Activated naive CD4-positive, alpha-beta T cell treated with anti-CD3 and anti-CD28 coated beads, Interleukin-2, amount 10 ng/mL, durations not matched to agents 7 days and 5 days (primary cell): ENCODE results near the gene STOM.

Experiments used
- CTCF ChIA-PET: fragments of 350-600 bp; sonication (Branson Sonifier 250); formaldehyde crosslinking; loops from one replicate; lab custom pipeline; 2021; ENCODE audit warnings: antibody characterized with exemption; lab: Charles Lee
- DNase-seq: peaks from one replicate; pipeline ENCODE4 v3.0.0-alpha.2; 2020
- H3K27ac Mint-ChIP-seq: one replicate; pipeline ENCODE4 v1.8.0; 2021; ENCODE audit warnings: mild to moderate bottlenecking, moderate library complexity, mixed read lengths
- H3K27me3 Mint-ChIP-seq: one replicate; pipeline ENCODE4 v1.8.0; 2021; ENCODE audit warnings: mild to moderate bottlenecking, mixed read lengths
- H3K36me3 Mint-ChIP-seq: one replicate; pipeline ENCODE4 v1.8.0; 2021; ENCODE audit warnings: mixed read lengths
- H3K4me1 Mint-ChIP-seq: one replicate; pipeline ENCODE4 v1.8.0; 2021; ENCODE audit warnings: mixed read lengths
- H3K4me3 Mint-ChIP-seq: one replicate; pipeline ENCODE4 v1.8.0; 2021; ENCODE audit warnings: mild to moderate bottlenecking, moderate library complexity, mixed read lengths
- H3K9me3 Mint-ChIP-seq: one replicate; pipeline ENCODE4 v1.8.0; 2021; ENCODE audit warnings: mixed read lengths

The STOM gene

GRCh38 chr9:121305269-121305994 is 64.6 kb downstream of the STOM start:
- H3K27ac Mint-ChIP-seq: no peak overlapping the region
- H3K36me3 Mint-ChIP-seq: no peaks in the 10 kb centered on the region
- H3K27me3 Mint-ChIP-seq: peaks cover 20% of the 10 kb centered on the region
- CTCF ChIA-PET: no interaction called here
- no peak overlapping the region for H3K4me3 Mint-ChIP-seq
- H3K9me3 Mint-ChIP-seq: no peaks in the 10 kb centered on the region
- H3K4me1 Mint-ChIP-seq: peaks cover 2% of the 10 kb centered on the region
- DNase-seq: no peak

- Mint-ChIP-seq H3K27me3 (peaks cover 24% of the 10 kb centered on the region), H3K4me3 (no peak overlapping the region), H3K4me1 (peaks cover 8% of the 10 kb centered on the region), H3K9me3 (no peaks in the 10 kb centered on the region), H3K36me3 (no peaks in the 10 kb centered on the region), H3K27ac (no peak overlapping the region)
- CTCF ChIA-PET: interaction anchor here (1.7 kb wide), 1 partner anchor 26 kb away, joined by 4 read pairs; no protein-coding TSS in a partner anchor
- no peak for DNase-seq
Measured at GRCh38 chr9:121304707-121305106, 65.3 kb downstream of the STOM start.

GRCh38 chr9:121303456-121304451 is 66.3 kb downstream of the STOM start:
- CTCF ChIA-PET: interaction anchor here (1.1 to 1.8 kb wide), 3 partner anchors 15 to 90 kb away, joined by 4 to 7 read pairs (median 4); no protein-coding TSS in a partner anchor
- Mint-ChIP-seq H3K27ac (no peak overlapping the region), H3K4me3 (no peak overlapping the region), H3K9me3 (no peaks in the 10 kb centered on the region), H3K36me3 (no peaks in the 10 kb centered on the region), H3K27me3 (peaks cover 32% of the 10 kb centered on the region), H3K4me1 (peaks cover 13% of the 10 kb centered on the region)
- no peak for DNase-seq

DNA sequence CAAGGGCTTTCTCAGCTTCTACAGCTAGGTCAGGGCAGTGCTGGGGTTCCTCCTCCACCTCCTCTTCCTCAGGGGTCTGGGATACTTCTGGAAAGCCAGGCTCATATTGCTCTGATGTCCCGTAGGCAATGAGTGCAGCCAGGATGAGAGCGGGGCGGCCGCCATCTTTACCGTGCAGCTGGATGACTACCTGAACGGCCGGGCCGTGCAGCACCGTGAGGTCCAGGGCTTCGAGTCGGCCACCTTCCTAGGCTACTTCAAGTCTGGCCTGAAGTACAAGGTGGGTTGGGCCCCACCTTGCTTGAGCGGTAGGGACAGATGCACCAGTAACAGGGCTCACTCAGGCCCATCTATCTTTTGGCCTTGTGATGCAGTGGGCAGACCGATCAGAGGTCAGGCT is 67.3 kb downstream of the STOM start:
- Mint-ChIP-seq H3K4me3 (no peak overlapping the region), H3K9me3 (no peaks in the 10 kb centered on the region), H3K36me3 (no peaks in the 10 kb centered on the region), H3K27me3 (peaks cover 42% of the 10 kb centered on the region), H3K27ac (no peak overlapping the region), H3K4me1 (peaks cover 16% of the 10 kb centered on the region)
- CTCF ChIA-PET: interaction anchor here (1.1 to 1.8 kb wide), 3 partner anchors 16 to 89 kb away, joined by 4 to 7 read pairs (median 4); no protein-coding TSS in a partner anchor
- no peak for DNase-seq

DNA sequence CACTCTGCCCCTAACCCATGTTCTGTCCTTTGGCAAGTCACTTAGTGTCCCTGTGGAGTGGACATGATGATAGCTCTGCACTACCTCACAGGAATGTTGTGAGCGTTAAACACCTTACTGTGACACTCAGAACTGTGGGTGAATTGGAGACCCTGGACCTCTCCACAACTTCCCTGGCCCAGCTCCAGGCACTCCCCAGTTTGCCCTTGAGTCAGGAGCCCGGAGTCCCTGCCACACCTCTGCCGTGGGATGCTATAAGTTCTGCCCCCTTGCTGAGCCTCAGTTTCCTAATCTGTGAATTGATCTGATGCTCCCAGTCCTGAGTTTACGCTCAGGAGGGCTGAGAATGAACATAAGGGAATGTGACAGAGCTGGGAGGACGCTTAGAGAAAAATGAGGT is 67.7 kb downstream of the STOM start:
- no peak for DNase-seq
- peaks cover 43% of the 10 kb centered on the region for H3K27me3 Mint-ChIP-seq
- H3K4me3 Mint-ChIP-seq: no peak overlapping the region
- H3K4me1 Mint-ChIP-seq: peaks cover 16% of the 10 kb centered on the region
- CTCF ChIA-PET: interaction anchor here (1.1 to 1.8 kb wide), 2 partner anchors 17 to 89 kb away, joined by 4 to 7 read pairs; no protein-coding TSS in a partner anchor
- no peak overlapping the region for H3K27ac Mint-ChIP-seq
- no peaks in the 10 kb centered on the region for H3K36me3 Mint-ChIP-seq
- no peaks in the 10 kb centered on the region for H3K9me3 Mint-ChIP-seq

- peak; percentile 20 for DNase-seq
- peaks cover 16% of the 10 kb centered on the region for H3K4me1 Mint-ChIP-seq
- H3K27me3 Mint-ChIP-seq: peaks cover 43% of the 10 kb centered on the region
- H3K4me3 Mint-ChIP-seq: no peak overlapping the region
- CTCF ChIA-PET: interaction anchor here (1.8 kb wide), 1 partner anchor 17 kb away, joined by 7 read pairs; no protein-coding TSS in a partner anchor
- no peaks in the 10 kb centered on the region for H3K9me3 Mint-ChIP-seq
- no peaks in the 10 kb centered on the region for H3K36me3 Mint-ChIP-seq
- no peak overlapping the region for H3K27ac Mint-ChIP-seq
Measured at GRCh38 chr9:121301881-121302286, 68.2 kb downstream of the STOM start.

DNA sequence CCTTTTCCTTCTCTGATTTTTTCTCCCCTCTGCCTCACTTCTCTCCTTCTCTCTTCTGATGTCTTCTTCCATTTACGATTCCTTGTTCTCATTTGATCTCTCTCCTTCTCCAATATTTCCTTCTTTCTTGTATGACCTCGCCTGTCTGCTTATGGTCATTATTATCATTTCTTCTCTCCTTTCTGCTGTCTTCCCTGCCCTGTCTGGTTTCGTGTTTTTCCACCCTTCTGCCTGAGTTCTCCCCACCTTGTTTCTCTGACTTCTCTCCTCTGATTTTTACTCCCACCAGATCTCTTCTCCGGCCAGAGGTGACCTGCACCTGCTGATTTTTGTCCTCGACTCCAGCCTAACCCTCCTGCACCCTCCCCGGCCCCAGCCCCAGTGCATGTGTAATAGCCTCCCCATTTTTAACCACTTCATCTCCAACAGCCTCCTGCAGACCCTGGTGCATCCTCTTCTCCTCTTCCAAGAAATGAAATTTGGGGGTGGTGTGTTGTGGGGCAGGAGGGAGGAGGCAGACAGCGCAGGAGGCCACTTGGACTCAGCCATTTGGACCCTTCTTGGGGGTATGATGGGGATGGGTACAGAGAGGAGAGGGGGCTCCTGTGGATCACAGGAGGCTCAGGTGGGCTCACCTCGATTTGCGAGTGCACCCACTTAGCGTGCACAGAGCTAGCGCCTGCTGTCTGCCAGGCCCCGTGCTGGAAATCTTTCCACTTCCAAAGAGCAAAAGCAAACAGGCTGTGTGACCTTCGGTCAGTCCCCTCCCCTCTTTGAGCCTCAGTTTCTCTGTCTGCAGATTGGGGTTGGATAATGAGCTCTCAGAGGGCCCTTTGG is 69.5 kb downstream of the STOM start:
- H3K27ac Mint-ChIP-seq: no peak overlapping the region
- peak; percentile 3 for DNase-seq
- peaks cover 16% of the 10 kb centered on the region for H3K4me1 Mint-ChIP-seq
- peaks cover 43% of the 10 kb centered on the region for H3K27me3 Mint-ChIP-seq
- no peaks in the 10 kb centered on the region for H3K36me3 Mint-ChIP-seq
- H3K4me3 Mint-ChIP-seq: peak overlapping the region; percentile 63
- H3K9me3 Mint-ChIP-seq: no peaks in the 10 kb centered on the region
- CTCF ChIA-PET: interaction anchor here (1.3 to 1.6 kb wide), 2 partner anchors 20 to 87 kb away, joined by 3 to 4 read pairs; no protein-coding TSS in a partner anchor

DNA sequence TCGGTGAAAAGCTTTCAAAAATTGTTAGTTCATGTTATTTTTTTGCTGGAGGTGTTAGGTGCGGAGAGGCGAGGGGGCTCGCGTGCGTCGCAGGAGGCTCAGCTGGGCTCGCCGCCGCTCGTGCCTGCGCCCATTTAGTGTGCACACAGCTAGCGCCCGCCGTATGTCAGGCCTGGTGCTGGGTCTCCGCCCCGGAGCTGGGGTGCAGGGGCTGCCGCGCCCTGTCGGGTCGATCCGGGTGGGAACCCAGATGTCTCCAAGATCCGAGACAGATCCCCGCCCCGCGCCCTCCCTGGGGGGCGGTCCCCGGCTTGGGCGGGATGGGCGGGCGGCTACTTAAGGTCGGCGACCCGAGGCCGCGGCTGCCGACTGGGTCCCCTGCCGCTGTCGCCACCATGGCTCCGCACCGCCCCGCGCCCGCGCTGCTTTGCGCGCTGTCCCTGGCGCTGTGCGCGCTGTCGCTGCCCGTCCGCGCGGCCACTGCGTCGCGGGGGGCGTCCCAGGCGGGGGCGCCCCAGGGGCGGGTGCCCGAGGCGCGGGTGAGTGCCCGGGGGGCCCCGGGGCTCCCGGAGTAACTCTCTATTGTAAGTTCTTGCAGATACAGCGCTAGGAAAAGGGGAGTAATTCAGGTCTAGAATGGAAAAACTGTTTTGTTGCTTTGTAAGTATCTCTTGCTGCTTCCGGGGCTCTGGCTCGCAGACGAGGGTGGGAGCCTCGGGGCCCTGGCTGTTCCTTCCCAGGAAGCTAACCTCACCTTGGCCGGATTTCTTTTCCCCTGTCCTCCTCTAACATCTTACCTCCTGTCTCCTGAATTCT is 70.4 kb downstream of the STOM start:
- H3K4me1 Mint-ChIP-seq: peaks cover 16% of the 10 kb centered on the region
- H3K27ac Mint-ChIP-seq: no peak overlapping the region
- peak overlapping the region; percentile 63 for H3K4me3 Mint-ChIP-seq
- CTCF ChIA-PET: interaction anchor here (1.0 to 2.2 kb wide), 5 partner anchors 11 to 87 kb away, joined by 3 to 7 read pairs (median 4); no protein-coding TSS in a partner anchor
- H3K9me3 Mint-ChIP-seq: no peaks in the 10 kb centered on the region
- no peaks in the 10 kb centered on the region for H3K36me3 Mint-ChIP-seq
- H3K27me3 Mint-ChIP-seq: peaks cover 43% of the 10 kb centered on the region
- peak; percentile 52 for DNase-seq

DNA sequence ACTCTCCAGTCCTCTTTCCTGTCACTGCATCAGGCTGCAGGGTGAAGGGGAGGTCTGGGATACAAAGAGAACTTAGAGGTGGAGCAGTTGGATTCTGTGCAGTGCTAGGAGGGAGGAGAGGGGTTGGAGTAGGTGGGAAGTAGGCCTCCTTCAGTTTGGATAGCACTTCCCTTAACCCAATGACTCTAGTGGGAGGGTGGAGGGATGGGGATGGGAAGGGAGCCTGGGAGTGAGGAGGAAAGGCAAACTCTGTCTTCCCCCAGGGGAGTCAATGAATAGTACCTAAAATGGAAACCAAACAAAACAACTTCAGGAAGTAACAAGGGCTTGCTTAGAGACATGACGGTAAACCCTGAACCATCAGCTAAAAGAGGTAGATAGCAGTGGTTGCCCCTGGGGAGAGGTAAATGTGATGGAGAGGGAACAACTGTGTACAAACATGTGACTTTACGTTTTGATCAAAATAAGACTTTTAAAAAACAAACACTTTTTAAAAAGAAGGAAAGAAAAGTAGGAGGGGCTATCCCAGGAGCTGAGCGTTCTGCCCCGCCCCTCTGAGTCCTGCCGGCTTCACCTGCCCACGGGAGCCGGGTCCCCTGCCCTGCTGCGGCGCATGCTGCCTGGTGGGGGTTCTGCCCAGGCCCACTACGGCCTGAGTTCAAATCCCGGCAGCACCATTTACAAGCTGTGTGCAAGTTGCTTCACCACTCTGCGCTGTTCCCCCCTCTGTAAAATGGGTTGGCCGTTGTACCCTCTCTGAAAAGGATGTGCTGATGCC is 71.2 kb downstream of the STOM start:
- CTCF ChIA-PET: interaction anchor here (1.0 to 2.2 kb wide), 5 partner anchors 11 to 86 kb away, joined by 3 to 7 read pairs (median 4); no protein-coding TSS in a partner anchor
- H3K4me1 Mint-ChIP-seq: peaks cover 16% of the 10 kb centered on the region

DNA sequence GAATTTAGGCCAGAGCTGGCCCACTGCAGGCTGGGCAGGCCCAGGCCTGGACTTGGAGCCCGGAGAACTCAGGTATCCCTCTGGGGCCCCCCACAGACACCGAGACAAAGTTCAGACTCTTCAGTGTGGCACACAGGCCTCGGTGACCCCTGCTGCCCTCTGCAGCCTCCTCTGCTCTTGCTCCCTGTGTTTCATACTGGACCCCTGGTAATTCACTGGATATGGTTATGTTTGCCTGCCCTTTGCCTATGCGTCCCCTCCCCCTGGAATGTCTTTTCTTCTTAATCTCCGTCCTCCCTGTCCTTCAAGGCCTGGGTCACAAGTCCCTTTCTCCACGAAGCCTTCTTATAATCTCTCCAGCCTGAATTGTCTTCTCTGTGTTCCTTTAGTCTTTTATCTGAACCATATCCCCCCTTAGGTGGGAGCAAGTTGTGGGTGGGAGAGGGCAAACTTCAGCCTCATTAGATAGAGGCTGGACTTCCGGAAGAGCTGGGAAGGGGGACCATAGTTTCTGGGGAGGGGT is 72.0 kb downstream of the STOM start:
- Mint-ChIP-seq H3K27me3 (peaks cover 43% of the 10 kb centered on the region), H3K36me3 (no peaks in the 10 kb centered on the region), H3K4me1 (peaks cover 16% of the 10 kb centered on the region), H3K9me3 (no peaks in the 10 kb centered on the region), H3K4me3 (no peak overlapping the region), H3K27ac (no peak overlapping the region)
- CTCF ChIA-PET: interaction anchor here (1.2 to 2.2 kb wide), 2 partner anchors 10 to 19 kb away, joined by 4 to 7 read pairs; no protein-coding TSS in a partner anchor
- peak; percentile 14 for DNase-seq

More for the DNA sequence above, 71.2 kb downstream of the STOM start:
- peaks cover 43% of the 10 kb centered on the region for H3K27me3 Mint-ChIP-seq
- no peaks in the 10 kb centered on the region for H3K9me3 Mint-ChIP-seq
- H3K27ac Mint-ChIP-seq: no peak overlapping the region
- no peaks in the 10 kb centered on the region for H3K36me3 Mint-ChIP-seq
- peak overlapping the region; percentile 50 for H3K4me3 Mint-ChIP-seq
- DNase-seq: peak; percentile 16

DNA sequence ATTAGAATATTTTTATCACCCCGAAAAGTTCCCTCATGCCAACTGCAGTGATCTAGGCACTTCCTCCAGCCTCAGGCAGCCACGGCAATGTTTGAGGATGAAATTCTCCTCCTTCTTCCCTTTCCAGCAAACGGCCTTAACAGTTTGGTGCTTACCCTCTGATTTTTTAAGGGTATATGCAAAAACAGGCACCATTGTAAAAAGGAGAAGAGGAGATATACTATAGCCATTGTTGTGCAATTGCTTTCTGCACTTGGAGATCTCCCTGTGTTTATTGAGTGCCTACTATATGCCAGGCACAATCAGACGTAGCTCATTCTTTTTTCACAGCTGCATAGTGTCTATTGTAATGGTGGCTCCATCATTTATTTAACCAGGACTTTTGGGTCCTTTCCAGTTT is 72.7 kb downstream of the STOM start:
- H3K36me3 Mint-ChIP-seq: no peaks in the 10 kb centered on the region
- H3K9me3 Mint-ChIP-seq: no peaks in the 10 kb centered on the region
- peaks cover 43% of the 10 kb centered on the region for H3K27me3 Mint-ChIP-seq
- DNase-seq: no peak
- H3K4me1 Mint-ChIP-seq: peaks cover 16% of the 10 kb centered on the region
- CTCF ChIA-PET: interaction anchor here (1.2 to 2.2 kb wide), 2 partner anchors 9 to 19 kb away, joined by 4 to 7 read pairs; no protein-coding TSS in a partner anchor
- no peak overlapping the region for H3K27ac Mint-ChIP-seq
- H3K4me3 Mint-ChIP-seq: no peak overlapping the region
